Epithelial cell of prostate (primary cell): Measurements from ENCODE around the gene SPRR4.

ENCODE experiments used
- DNase-seq: peaks from one replicate; pipeline ENCODE4 v3.0.0-alpha.2; 2011; ENCODE audit warnings: low read depth, low spot score
- H3K27ac ChIP-seq: fragments of 450-650 bp; 2 replicates; pipeline ENCODE4 v1.5.1; 2017; ENCODE audit warnings: mild to moderate bottlenecking

SPRR4 gene, protein sequence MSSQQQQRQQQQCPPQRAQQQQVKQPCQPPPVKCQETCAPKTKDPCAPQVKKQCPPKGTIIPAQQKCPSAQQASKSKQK

DNA sequence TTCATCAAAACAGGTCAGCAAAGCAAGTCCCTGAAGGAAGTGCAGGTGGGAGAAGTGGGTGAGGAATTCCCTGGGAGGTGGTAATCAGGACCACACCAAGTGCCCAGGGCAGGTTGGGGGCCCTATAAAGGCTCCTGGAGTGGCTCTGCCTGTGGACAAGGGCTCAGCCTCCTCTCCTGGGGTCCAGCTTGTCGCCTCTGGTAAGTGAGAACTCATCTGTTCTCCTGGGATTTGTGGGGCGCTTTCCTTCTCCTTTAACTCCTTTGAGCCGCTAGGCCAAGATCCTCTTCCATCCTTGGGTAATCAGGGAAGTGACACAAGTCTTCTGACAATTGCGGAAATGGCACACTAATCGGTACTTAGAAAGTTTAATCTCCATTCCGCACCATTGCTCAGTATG, at the start of gene SPRR4:
Gene SPRR4 (plus strand): TSS at position 154 of the 400 bp plus-strand sequence. CDS start 1,243 bp downstream, outside the sequence.
- no peak for DNase-seq
- H3K27ac ChIP-seq = peak within 1 kb of the TSS; percentile 67

DNA sequence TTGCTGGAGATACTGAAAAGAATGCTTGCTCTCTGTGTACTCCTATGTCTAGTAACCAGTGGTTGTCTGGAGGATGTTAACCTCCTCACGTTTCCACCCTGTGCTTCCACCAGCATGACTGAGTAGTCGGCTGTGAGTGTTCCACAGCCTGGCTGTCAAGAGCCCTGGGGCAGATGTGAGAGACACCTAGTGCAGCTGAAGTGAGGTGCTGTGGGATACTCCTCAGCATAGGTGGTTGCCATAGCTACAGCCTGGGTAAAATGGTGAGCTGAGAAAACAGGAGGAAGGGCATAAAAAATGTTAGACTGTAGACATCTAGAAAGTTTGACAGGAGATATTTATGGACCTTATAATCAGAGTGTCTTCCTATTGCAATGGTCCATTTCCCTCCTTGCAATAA, 46.3 kb upstream of the SPRR4 start:
- H3K27ac ChIP-seq = no peak overlapping the region
- no peak for DNase-seq

DNA sequence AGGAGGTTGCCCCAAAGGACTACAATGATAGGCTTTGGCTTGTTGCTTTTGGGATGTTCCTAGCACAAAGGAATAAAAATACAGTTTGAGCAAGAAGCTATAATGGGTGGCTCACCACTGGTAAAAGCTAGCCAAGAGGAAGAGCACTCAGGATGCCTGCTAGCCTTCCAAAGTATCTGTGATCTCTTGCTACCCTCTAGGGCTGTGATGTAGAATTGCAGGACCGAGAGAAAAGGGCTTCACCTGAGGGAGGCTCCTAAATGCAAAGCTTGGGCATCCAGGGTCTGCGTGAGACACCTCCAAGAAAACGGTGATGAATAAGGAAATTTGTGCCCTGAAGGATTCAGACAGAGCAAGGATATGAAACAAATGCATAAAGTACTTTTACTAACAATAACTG, 44.4 kb upstream of the SPRR4 start:
- no peak for DNase-seq
- no peak overlapping the region for H3K27ac ChIP-seq

DNA sequence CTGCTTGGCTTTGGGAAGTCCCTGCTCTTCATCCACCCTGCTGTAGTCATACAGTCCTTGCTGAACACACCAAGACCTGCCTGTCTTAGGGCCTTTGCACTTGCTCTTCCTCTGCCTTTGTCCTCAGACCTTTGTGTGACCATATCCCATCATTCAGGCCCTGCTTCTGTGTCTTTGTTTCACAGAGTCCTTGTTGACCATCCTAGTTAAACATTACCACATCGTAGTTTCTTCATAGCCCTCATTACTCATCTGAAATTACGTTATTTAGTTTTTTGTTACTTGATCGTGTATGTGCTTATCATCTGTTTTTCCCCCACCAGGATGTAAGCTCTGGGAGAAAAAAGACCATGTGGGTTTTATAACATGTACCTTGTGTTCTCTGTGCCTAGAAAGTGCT, 41.8 kb upstream of the SPRR4 start:
- no peak for DNase-seq

DNA sequence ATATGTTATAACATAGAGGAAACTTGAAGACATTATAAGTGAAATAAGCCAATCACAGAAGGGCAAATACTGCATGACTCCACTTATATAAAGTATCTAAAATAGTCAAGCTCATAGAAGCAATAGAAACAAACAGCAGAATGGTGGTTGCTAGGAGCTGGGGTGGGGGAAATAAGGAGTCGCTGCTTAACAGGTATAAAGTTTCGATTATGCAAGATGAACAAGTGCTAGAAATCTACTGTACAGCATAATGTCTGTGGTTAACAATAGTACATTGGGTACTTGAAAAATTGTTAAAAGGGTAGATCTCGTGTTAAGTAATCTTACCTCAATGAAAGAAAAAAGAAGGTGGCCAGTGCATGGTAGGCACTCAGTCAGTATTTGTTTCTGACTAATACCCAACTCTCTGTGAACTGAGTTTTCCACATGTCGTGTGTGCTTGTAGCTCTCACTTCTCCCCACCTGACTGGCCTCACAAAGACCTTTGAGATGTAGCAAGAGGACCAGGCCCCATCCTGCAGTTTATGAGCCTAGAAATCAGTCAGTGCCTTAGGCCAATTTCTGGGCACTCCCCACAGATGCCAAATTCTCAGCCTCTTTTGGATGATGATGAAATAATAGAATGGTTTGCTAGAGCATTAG, 38.2 kb upstream of the SPRR4 start:
- DNase-seq = peak; percentile 88
- peak overlapping the region; percentile 74 for H3K27ac ChIP-seq

More for the DNA sequence above, 41.8 kb upstream of the SPRR4 start:
- H3K27ac ChIP-seq = peak overlapping the region; percentile 22

DNA sequence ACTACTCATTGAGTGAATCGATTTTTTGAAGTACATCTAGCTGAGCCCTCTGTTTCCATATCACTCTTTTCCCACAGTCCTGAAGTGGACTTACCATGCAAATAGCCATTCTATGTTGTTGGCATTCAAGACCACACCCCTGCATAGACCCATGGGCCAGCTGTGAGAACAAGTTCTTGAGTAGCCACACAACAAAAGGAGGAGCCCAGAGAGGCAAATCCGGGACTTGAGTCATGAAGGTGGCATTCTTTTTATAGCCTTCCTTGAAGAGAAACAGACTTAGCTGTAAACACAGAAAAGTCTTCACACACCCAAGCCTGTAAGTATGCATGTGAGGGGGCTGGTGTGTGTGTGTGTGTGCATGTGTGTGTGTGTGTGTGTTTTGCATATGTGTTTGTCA, 37.3 kb upstream of the SPRR4 start:
- peak overlapping the region; percentile 74 for H3K27ac ChIP-seq
- peak; percentile 91 for DNase-seq

DNA sequence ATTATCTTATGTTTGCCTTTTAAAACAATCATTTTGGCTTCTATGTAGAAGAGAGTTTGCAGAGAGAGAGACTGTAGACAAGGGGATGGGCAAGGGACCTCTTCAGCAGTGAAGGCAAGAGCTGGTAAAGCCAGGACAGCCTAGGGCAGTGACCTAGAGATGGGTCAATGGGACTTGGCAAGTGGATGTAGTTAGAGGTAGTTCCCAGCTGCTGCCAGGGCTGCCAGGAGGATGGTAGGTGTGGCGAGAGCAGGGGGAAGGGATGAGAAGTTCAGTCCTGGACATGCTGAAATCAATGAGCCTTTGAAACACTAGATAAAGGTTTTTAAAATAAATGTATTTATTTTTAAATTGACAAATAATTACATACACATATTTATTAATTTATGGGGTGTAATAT, 29.8 kb upstream of the SPRR4 start:
- DNase-seq = no peak
- no peak overlapping the region for H3K27ac ChIP-seq

DNA sequence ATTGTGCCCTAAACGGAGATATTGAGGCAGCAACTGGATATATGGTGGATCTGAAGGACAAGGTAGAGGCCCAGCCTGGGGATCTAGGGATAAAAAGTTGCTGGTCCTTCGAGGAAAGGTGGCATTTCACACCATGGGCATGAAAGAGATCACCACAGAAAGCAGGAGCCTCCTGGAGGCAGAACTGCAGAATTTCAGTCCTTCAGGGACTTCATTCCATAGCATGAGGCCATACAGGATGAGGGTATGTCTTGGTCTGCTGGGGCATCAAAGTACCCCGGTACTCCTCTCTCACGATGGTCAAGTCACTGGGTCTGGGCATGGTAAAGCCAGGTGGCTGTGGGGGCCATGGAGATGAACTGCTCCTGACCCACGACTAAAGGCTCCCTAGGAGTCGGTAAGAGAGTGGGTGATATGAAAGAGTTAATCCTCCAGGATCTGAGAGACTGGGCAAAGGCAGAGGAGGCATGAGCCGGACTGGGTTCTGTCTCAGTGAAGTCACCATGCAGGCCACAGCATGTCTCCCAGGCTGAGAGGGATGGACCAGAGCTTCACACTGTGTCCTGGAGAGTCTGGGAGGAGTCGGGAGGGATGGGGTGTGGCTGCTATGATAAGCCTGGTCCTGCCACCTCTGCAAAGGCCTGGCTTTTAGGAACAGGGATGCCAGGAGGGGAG, 29.3 kb upstream of the SPRR4 start:
- peak overlapping the region; percentile 51 for H3K27ac ChIP-seq
- no peak for DNase-seq

DNA sequence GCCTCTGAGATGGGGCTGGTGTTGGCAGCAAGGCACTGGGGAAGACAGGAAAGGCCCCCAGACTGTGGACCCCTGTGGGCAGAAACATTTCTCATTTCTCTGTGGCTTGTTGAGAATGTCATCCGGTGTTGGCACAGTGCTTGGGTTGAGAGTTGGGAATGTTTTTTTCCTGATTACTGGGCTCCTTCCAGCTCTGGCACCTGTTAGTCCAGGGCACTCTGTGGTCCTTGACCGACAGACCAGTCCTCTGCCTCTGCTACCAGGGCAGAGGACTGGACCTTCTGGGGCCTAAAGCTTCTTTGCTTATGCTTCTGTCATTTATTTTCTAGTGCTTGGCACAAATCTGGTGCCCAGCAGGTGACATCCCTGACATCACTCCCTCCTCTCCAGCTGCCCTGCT, 28.3 kb upstream of the SPRR4 start:
- no peak for DNase-seq
- H3K27ac ChIP-seq = no peak overlapping the region

DNA sequence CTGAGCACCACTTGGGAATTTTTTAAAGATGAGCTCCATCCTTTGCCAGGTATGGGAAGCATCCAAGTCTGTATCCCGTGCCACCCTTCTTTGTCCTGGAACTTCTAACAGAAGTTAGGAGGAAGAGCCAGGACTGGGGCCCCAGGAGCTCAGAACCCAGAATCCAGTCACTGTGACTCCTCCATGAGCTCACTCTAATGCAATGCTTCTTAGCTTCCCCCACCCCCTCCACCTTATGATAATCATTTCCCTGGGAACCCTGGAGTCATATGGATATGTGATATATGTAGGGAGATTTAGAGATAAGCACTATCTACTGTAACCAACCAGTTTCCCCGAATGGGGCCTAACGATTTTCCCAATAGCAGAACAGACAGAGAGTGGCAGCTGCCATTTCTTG, 24.2 kb upstream of the SPRR4 start:
- no peak for DNase-seq
- H3K27ac ChIP-seq = no peak overlapping the region

DNA sequence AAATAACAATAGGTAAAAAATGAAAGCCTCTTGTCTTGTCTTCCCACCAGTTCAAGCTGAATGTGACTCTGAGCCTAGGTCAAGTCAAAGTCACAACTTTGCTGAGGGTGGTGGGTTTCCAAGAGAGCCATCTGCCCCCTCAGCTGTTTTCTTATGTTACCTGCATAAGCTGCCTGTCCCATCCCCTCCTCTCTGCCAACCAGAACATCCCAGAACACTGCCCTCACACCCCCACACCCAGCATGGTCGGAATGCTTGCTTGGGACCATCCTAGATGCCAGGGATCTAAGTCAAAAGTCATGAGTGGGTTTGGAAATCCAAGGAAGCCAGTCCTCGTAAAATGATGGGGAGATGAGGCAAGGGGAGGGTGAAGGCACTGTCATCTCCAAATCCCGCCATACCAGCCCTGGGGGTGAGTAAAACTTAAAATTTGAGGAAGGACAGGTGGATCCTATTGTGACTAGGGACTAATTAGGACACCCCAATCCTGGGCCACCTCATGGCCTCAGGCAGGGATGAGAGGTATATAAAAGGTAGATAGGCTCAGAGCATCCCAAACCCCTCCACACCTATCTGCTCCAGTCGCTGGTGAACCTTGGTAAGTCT, 23.7 kb upstream of the SPRR4 start, which contains the start of gene SPRR5:
Gene SPRR5 (plus strand): TSS at position 556 of the 606 bp plus-strand sequence. CDS start 1,349 bp downstream, outside the sequence.
- no peak for DNase-seq
- H3K27ac ChIP-seq = no peak within 1 kb of the TSS

DNA sequence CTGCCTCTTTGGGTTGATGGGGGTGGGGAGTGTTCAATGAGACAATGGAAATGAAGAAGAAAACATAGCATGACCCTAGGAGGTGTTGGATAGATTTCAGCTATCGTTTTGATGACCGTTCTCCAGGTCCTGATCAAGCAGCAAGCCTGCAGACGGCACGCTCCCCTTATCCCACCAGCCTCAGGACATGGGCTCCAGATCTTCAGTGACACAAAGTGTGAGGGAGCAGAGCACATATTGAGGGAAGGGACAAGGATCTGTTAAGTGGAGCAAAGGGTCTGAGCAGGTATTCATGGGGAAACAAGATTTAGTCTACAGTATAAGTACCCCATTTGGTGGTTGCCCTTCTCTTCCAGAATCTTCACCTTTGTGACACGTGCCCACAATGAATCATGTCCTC, 18.7 kb upstream of the SPRR4 start:
- H3K27ac ChIP-seq = no peak overlapping the region
- no peak for DNase-seq

DNA sequence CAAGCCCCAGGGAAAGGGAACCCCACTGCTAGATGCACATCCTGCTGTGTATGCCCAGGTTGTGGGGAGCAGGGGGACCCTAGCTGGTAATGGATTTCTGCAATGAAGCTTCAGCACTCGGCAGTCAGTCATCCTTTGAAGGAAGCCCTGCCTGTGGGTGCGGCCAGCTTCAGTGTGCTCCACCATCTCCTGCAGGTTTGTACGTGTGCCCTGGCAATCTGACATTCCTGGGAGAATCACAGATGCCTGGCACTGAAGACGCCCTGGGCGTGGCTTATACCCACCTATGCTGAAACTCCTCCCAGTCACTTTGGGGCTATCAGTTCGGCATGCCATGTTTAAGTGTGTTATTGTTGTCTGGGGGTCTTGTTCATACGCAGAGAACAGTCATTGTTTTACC, 16.7 kb upstream of the SPRR4 start:
- peak; percentile 72 for DNase-seq
- H3K27ac ChIP-seq = peak overlapping the region; percentile 88

DNA sequence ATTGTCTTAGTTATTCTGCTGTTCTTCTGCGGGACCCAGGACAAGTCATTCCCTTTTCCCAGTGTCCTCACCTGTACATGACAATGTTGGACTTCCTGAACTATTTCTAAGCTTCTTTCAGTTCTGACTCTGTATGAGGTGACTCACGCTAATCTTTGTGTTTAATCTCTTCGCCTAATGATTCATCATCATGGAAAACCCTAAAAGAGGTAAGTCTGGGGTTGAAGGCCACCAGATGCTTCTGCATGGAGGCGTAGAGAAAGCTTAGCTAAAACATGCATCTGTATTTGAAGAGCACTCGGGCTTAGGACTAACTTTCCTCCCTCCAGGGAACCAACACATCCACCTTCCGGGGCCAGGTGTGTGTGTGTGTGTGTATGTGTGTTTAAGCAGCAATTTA, 16.0 kb upstream of the SPRR4 start:
- peak; percentile 56 for DNase-seq
- peak overlapping the region; percentile 88 for H3K27ac ChIP-seq

DNA sequence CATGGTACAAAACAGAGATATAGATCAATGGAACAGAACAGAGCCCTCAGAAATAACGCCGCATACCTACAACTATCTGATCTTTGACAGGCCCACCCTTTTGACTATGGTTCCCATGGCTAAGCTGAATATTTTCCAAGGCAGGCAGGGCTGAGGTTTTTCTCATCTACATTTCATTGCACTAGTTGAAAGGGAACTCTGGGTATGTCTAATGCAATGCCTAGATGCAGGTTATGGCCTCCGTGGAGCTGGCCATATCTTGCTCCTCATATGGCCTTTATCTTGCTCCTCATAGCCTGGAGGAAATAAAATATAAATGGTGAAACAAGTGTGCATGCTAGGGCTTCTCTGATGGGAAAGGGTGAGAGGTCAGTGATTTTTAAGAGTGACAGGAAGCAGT, 12.9 kb upstream of the SPRR4 start:
- no peak for DNase-seq
- H3K27ac ChIP-seq = no peak overlapping the region

DNA sequence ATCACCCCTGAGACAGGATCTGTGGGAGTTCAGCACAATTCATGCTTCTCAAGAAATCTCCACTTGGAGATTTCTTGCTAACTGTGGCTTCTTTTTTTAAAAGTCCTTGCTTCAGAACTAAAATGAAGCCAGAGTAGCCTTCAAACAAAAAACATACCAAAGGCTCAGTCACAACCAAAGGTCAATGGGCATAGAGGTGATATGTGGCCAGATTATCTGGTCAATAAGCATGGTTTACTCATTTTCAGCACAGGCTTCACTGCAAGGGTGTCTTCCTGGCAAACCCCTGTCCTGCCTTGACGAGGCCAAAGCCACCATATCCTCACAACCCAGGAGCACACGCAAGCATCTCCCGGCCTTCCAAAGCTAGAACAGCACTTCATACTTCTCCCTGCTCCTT, 11.2 kb upstream of the SPRR4 start:
- H3K27ac ChIP-seq = no peak overlapping the region
- no peak for DNase-seq

DNA sequence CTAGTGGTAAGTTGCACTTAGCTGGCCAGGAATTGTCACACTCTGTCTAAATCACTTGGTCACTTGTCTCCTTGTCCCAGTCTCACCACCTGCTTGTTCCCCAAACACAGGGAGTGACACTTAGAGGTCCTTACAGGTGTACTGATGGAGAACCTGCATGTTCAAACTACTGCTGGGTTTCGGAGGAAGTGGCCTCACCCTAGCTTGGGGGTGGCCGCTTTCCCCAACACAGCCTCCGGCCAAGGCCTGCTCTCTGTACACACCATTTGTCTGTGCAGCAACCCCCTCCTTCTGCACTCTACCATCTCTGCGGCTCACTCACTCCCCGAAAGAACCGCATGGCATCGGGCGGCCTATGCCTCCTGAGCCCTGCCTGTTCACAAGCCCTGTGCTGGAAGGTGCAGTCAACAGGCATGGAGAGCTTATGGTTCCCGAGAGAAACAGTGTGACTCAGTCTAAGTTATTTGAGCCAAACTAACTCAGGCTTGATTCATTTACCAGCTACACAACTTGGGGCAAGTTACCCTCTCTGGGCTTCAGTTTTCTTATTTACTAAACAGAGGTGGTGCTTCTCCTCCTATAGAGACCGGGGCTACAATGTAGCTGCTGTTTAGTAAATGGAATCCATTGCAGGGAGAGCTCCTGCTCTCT, 10.5 kb upstream of the SPRR4 start:
- no peak for DNase-seq
- peak overlapping the region; percentile 20 for H3K27ac ChIP-seq

DNA sequence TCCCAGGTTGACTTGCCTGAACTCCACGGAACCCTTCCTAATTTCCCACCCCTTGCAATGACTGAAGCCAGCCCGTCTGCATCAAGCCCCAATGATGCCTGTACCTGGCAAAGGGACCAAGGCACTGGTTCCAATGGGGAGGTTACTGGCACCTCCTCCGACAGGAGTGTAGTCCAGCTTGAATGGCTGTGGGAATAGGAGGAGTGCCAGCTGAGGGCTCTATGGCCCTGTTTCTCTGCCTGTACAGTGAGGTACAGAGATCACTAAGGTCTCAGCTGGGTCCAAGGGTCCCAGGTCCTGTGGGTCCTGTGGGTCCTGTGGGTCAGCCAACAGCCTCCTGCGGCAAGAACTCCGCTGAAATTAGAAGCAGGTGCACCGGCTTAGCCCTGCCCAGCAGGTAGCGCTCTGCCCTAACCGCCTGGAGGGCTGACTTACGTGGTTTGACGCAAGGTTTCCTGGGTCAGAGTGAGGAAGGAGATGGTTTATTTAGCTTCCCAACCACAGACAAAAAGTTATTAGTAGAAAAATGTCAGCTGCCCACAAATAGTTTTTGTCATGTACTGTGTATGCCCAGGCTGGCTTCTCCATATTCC, 9.9 kb upstream of the SPRR4 start:
- peak overlapping the region; percentile 20 for H3K27ac ChIP-seq
- no peak for DNase-seq

DNA sequence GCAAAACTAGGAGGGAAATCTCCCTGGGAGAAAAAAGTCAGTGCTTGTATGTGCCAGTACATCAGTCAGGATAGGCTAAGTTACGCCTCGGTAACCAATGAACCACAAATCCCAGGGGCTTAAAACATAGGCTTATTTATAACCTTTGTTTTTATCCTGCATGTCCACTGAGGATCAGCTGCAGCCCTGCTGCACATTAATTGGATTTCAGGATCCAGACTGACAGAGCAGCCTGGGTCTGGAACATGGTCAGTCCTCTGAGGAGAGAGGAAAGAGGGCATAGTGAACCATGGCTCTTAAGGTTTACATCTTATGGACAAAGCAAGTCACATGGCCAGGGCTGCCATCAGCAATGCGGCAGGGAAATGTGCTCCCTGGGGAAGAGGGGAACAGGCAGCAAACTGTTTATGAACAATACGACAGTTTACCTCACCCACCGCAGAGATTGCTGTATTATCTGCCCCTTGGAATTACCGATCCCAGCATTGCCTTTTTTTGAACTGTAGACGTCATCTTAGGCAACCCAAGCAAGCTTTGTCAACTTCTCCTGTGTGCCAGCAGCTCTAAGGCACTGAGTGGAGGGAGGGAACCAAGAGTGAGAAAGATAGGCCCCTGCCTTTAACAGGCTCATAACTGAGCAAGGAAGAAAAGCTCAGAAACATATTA, 9.1 kb upstream of the SPRR4 start:
- H3K27ac ChIP-seq = no peak overlapping the region
- no peak for DNase-seq

DNA sequence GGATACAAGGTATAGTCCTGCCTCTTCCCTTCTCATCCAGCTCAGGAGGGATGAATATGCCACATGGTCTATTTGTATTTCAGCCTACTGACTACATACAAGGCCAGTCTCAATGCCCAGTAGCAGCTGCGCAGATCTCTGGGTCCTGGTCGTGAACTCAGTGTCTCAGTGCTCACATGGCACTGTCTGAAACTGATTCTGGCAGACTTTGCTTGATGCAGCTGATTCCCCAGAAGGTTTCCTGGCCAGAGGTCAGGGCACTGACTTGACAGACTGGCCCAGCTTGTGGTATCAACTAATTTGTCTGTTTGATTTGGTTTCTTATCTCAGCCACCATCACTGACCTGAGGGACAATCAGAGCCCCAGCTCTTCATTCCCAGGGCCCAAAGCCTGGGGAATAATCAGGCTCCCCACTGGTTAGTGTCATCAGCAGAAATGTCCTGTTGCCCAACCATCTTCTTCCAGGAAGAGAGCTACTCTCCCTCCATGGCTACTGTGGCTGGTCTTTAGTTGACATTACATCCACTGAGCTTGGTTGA, 7.5 kb upstream of the SPRR4 start:
- no peak overlapping the region for H3K27ac ChIP-seq
- no peak for DNase-seq
